DMS 273 treated with DMSO at 0.1 percent for 48 hours (cell line): ENCODE results near the gene EMILIN1.

Source experiments
- DNase-seq: peaks from one replicate; lab custom pipeline; 2025; lab: John Stamatoyannopoulos, UW

EMILIN1 gene

GRCh38 chr2:27080603-27080936 is 2.2 kb downstream of the EMILIN1 start:
- no peak for DNase-seq

- DNase-seq: no peak
Measured at GRCh38 chr2:27081984-27082772, 3.8 kb downstream of the EMILIN1 start.

DNA sequence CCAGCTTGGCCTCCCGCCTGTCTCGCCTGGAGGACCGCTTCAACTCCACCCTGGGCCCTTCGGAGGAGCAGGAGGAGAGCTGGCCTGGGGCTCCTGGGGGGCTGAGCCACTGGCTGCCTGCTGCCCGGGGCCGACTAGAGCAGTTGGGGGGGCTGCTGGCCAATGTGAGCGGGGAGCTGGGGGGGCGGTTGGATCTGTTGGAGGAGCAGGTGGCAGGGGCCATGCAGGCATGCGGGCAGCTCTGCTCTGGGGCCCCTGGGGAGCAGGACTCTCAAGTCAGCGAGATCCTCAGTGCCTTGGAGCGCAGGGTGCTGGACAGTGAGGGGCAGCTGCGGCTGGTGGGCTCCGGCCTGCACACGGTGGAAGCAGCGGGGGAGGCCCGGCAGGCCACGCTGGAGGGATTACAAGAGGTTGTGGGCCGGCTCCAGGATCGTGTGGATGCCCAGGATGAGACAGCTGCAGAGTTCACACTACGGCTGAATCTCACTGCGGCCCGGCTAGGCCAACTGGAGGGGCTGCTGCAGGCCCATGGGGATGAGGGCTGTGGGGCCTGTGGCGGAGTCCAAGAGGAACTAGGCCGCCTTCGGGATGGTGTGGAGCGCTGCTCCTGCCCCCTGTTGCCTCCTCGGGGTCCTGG is 4.5 kb downstream of the EMILIN1 start:
- DNase-seq: no peak

DNA sequence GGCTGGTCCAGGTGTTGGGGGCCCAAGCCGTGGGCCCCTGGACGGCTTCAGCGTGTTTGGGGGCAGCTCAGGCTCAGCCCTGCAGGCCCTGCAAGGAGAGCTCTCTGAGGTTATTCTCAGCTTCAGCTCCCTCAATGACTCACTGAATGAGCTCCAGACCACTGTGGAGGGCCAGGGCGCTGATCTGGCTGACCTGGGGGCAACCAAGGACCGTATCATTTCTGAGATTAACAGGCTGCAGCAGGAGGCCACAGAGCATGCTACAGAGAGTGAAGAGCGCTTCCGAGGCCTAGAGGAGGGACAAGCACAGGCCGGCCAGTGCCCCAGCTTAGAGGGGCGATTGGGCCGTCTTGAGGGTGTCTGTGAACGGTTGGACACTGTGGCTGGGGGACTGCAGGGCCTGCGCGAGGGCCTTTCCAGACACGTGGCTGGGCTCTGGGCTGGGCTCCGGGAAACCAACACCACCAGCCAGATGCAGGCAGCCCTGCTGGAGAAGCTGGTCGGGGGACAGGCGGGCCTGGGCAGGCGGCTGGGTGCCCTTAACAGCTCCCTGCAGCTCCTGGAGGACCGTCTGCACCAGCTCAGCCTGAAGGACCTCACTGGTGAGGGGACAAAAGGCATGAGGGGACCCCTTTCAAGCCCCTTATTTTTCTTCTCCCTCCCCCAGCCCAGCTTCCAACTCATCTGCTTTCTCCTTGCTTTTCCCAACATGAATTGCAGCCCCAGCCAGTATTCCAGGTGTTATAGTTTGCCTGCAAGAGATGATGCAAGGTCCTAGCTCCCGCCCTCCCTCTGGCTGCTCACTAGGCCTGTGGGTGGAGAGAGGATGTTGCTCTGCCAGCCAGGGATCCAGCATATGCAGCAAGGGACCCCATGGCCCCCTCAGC is 5.2 kb downstream of the EMILIN1 start:
- DNase-seq: no peak

DNA sequence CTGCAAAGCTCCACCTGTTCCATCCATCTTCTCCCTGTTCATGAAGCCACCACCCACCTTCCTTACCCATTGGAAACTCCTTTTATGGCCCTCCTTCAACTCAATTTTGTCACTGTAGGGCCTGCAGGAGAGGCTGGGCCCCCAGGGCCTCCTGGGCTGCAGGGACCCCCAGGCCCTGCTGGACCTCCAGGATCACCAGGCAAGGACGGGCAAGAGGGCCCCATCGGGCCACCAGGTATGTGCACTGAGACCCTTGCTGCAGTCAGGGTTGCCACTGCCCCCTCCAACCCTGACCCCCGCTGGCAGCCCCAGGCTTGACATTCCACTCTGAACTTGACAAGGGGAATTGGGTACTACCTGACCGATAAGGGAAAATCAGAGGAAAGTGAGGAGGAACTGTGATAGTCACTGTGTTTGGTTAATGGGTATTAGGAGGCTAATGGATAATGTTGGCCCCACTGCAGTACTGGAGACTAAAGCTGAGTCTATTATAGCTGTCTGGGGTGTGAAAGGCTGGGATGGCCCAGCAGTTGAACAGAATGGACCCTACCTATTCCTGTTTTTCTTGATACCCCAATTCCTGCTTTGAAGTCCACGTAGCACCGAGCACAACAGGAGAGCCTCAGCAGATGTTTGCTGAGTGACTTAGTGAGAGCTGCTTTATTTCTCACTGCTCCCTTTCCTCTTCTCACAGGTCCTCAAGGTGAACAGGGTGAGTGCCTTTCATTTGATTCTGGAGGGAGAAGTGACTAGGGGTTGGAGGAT is 6.1 kb downstream of the EMILIN1 start:
- DNase-seq: no peak

DNA sequence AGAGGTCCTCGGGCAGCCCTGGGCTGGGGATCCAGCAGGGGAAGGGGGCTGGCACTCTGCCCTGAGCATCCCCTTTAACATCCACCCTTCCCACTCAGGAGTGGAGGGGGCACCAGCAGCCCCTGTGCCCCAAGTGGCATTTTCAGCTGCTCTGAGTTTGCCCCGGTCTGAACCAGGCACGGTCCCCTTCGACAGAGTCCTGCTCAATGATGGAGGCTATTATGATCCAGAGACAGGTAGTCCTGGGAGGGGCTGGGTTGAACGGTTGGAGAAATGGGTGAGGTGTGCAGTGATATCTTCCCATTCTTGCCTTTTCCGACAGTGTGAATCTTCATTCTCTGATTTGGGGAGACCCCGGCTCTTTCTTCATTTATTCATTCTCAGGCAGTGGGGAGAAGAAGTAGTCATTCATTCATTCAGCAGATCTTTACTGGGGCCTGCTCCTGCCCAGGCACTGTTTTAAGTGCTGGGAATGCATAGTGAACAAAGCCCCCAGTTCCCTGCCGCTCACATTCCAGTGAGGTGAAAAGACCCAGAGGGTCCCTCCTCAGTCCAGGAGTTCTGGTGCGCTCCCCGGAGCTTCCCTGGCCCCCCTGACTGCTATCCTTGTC is 6.8 kb downstream of the EMILIN1 start:
- no peak for DNase-seq

DNA sequence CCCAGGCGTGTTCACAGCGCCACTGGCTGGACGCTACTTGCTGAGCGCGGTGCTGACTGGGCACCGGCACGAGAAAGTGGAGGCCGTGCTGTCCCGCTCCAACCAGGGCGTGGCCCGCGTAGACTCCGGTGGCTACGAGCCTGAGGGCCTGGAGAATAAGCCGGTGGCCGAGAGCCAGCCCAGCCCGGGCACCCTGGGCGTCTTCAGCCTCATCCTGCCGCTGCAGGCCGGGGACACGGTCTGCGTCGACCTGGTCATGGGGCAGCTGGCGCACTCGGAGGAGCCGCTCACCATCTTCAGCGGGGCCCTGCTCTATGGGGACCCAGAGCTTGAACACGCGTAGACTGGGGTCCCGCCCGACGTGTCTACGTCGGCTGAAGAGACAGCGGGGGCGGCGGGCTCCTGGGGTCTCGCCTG is 7.3 kb downstream of the EMILIN1 start:
- DNase-seq: no peak

DNA sequence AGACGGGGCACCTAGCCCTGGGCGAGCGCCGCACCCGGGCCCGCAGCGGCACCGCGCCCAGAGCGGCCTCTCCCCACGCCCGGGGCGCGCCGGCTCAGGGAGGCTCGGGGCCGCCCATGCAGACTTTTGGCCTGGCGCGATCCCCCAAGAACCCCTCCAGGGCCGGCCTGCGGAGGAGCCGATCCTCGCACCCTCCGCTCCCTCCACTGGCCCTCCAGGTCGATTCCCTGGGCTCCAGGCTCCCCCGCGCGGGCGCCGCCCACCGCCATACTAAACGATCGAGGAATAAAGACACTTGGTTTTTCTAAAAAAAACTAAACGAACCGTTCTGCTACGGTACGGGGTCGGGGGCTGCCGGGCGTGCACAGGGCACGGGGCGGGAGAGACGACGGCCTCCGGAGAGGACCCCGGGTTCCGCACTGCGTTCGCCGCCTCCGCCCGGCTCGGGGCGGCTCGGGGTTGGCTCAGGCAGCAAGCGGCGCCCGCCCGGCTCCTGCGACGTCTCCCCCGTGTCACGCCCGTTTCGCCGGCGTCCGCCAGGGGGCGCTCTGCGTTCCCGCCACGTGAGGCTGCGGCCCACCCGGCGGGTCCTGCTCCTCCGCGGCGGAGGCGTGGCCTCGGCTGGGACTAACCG is 7.8 kb downstream of the EMILIN1 start:
- DNase-seq: peak; percentile 81

DNA sequence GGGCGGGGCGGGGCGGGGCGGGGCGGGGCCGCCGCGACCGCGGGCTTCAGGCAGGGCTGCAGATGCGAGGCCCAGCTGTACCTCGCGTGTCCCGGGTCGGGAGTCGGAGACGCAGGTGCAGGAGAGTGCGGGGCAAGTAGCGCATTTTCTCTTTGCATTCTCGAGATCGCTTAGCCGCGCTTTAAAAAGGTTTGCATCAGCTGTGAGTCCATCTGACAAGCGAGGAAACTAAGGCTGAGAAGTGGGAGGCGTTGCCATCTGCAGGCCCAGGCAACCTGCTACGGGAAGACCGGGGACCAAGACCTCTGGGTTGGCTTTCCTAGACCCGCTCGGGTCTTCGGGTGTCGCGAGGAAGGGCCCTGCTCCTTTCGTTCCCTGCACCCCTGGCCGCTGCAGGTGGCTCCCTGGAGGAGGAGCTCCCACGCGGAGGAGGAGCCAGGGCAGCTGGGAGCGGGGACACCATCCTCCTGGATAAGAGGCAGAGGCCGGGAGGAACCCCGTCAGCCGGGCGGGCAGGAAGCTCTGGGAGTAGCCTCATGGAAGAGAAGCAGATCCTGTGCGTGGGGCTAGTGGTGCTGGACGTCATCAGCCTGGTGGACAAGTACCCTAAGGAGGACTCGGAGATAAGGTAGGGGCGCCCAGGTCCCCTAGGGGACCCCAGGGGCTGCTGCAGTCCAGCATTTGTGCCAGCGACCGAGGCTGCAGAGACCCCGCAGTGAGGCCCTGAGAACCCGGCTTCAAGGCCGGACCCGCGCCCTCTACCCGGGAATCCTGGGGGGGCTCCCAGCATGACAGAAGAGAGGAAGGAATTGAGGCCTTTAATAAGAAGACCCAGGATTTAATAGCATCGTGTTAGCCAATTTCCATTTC is 8.5 kb downstream of the EMILIN1 start, which contains the start of gene KHK:
TSS of gene KHK (plus strand) at position 49 of the 870 bp plus-strand sequence. CDS start at position 537, 488 bp downstream.
- no peak for DNase-seq

- DNase-seq: no peak
Measured at GRCh38 chr2:27087823-27088410, 9.5 kb downstream of the EMILIN1 start.

GRCh38 chr2:27088634-27089033 is 10.2 kb downstream of the EMILIN1 start:
- DNase-seq: no peak

- DNase-seq: no peak
Measured at GRCh38 chr2:27089111-27089954, 10.9 kb downstream of the EMILIN1 start.

- DNase-seq: no peak
Measured at GRCh38 chr2:27091746-27092695, 13.6 kb downstream of the EMILIN1 start.

GRCh38 chr2:27092696-27093429 is 14.4 kb downstream of the EMILIN1 start:
- DNase-seq: no peak

DNA sequence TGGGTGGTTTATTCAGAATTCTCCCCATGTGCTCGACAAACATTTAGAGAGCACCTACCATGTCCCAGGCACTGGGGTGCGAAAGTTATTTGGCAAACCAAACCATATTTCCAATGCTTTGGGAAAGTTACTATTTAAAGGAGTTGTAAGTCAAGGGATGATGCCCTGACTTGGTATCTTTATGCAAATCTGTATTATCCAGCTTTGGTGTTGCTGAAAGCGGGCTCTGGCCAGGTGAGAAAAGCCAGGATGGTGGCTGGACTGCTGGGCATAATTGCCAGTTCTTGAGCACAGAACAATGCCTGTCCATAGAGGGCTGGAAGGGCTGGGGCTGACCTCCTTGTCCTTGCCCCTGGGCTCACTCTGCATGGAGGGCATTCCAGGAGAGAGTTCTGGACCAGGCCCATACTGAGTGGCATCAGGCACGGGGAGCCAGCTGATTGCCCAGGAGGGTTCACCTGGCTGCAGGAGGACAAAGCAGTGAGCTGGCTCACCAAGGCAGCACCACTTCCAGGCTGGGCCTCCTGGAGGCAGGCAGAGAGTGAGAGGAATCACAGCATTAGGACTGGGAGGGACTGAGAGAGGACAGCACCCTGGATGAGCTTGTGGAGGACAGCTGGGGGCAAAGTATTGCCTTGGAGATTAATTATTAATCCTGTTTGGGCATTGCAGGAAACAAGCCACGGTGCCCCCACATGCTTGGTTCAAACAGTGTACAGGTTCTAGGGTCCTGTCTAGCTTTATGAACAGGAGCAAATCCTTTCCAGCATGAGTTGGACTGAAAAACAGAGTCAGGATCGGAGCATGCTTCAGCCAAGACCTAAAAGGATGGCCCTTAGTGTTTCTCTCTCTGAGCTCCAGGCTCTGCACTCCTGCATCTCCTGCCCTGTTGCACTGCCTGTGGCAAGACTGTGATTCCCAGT is 15.3 kb downstream of the EMILIN1 start:
- DNase-seq: no peak
